Lower lobe of right lung (tissue), 2 donors: ENCODE results near the gene CCDC3. TPM values are rescaled to one million over a fixed set of nuclear protein-coding genes. Genes with fewer than 3 reads are reported as not detected.

Source experiments
- ATAC-seq, 2 donors: fragments of 200-7000 bp; cut with Tn5 transposase; one replicate each; pipeline ENCODE4 v1.9.1; 2020 to 2022; ENCODE audit warnings: mild to moderate bottlenecking in 2 of 2, moderate library complexity in 2 of 2
- DNase-seq: peaks from one replicate; pipeline ENCODE4 v3.0.0-alpha.2; 2020
- H3K27ac ChIP-seq: fragments of 200-600 bp; one replicate; pipeline ENCODE4 v1.8.0; 2022
- H3K27me3 ChIP-seq: fragments of 200-600 bp; one replicate; pipeline ENCODE4 v1.8.0; 2022; ENCODE audit warnings: low read depth
- H3K36me3 ChIP-seq: fragments of 200-600 bp; one replicate; pipeline ENCODE4 v1.8.0; 2022; ENCODE audit warnings: mild to moderate bottlenecking
- H3K4me1 ChIP-seq: fragments of 200-600 bp; one replicate; pipeline ENCODE4 v1.8.0; 2022
- H3K4me3 ChIP-seq: fragments of 200-600 bp; one replicate; pipeline ENCODE4 v1.8.0; 2022; ENCODE audit warnings: mild to moderate bottlenecking
- H3K9me3 ChIP-seq: fragments of 200-600 bp; one replicate; pipeline ENCODE4 v1.8.0; 2022
- intact Hi-C: fragments of 100-400 bp; cut with DNase I; formaldehyde crosslinking; loops from one replicate; pipeline ENCODE4 v1.11.0; 2022
- total RNA-seq: library from RNA; stranded (reverse); fragmentation: NEBNext Ultra II Directional; extraction: Animal tissue kit (Norgen Biotek cat#: 25700); gene quantifications from one replicate; pipeline ENCODE4 v1.2.1, GENCODE V29; 2021
- TF ChIP-seq, protein P1 (sequence below): fragments of 200-600 bp; IDR thresholded peaks from one replicate; pipeline ENCODE4 v1.8.0; 2022; ENCODE audit warnings: antibody characterized with exemption, mild to moderate bottlenecking
- donor health status: DM: no; HTN: yes; CAD: no; lungs with severe emphysema.

CCDC3 gene
- total RNA-seq, 1 donor from 2014 or later = 10.5 TPM

DNA sequence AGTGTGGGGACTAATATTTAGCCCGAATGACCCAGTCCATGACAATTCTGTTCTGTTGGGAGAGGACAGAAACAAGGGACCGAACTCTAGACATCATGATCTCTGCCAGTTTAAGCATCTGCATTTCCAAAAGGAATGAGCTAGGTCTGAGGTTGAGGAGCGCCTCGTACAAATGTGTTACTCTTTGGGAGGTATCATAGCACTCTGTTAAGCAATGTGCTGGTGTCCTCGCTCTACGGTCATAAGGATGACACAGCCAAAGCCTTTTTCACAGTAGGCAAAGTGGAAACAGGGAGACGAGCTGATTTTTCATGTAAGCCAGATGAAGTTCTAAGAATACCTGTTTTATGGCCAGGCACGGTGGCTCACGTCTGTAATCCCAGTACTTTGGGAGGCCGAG lies 15.4 kb upstream of the CCDC3 start:
- no peak overlapping the region for H3K4me3 ChIP-seq
- H3K27me3 ChIP-seq = no peaks in the 10 kb centered on the region
- TF ChIP-seq, protein P1, sequence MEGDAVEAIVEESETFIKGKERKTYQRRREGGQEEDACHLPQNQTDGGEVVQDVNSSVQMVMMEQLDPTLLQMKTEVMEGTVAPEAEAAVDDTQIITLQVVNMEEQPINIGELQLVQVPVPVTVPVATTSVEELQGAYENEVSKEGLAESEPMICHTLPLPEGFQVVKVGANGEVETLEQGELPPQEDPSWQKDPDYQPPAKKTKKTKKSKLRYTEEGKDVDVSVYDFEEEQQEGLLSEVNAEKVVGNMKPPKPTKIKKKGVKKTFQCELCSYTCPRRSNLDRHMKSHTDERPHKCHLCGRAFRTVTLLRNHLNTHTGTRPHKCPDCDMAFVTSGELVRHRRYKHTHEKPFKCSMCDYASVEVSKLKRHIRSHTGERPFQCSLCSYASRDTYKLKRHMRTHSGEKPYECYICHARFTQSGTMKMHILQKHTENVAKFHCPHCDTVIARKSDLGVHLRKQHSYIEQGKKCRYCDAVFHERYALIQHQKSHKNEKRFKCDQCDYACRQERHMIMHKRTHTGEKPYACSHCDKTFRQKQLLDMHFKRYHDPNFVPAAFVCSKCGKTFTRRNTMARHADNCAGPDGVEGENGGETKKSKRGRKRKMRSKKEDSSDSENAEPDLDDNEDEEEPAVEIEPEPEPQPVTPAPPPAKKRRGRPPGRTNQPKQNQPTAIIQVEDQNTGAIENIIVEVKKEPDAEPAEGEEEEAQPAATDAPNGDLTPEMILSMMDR = no peak
- H3K4me1 ChIP-seq = no peaks in the 10 kb centered on the region
- no peaks in the 10 kb centered on the region for H3K36me3 ChIP-seq
- H3K9me3 ChIP-seq = no peaks in the 10 kb centered on the region
- DNase-seq = no peak
- intact Hi-C loops = no loop called here
- ATAC-seq = no peak
- H3K27ac ChIP-seq = no peak overlapping the region

DNA sequence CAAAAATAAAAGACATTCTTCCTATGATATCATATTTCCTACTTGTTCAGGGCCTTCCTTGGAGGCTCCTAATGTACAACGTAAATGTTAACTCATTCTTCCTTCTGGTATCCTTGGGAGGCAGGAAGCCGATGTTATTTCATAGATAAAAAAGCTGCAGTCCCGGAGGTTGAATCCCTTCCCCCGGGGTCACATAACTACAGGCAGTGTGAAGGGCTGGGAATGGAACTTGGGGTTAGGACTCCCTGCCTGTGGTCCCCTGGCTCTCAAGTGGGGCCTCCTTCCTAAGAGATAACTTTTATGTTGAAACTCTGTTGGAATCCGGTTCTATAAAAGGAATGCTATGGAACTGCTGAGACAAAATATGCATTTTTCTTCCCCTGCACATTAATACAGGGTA lies 14.9 kb upstream of the CCDC3 start:
- intact Hi-C loops = no loop called here
- no peak for DNase-seq

DNA sequence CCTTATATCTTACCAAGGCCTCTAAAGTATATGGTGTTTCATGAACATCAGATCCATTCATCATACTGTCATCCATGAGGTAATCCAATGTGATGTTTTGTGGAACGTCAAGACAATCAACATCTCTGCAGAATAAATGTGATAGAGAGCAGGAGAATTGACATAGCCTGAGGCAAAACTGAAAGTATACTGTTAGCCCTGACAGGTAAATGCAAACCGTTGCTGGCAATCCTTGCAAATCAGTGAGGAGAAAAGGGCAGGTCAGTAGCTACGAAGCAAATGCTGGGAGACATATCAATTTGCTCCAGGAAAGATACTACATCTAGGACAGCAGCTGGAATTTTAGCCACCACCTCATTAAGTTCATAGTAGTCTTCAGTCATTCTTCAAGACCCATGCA lies 4.5 kb upstream of the CCDC3 start:
- H3K27ac ChIP-seq = no peak overlapping the region
- DNase-seq (no peak), ATAC-seq (no peak)
- H3K4me1 ChIP-seq = no peaks in the 10 kb centered on the region
- H3K9me3 ChIP-seq = no peaks in the 10 kb centered on the region
- no peak overlapping the region for H3K4me3 ChIP-seq
- H3K27me3 ChIP-seq = peaks cover 32% of the 10 kb centered on the region
- intact Hi-C loops = no loop called here
- no peaks in the 10 kb centered on the region for H3K36me3 ChIP-seq
- TF ChIP-seq, protein P1 = no peak

More for the DNA sequence above, 14.9 kb upstream of the CCDC3 start:
- Histone ChIP-seq H3K27ac (no peak overlapping the region), H3K4me1 (no peaks in the 10 kb centered on the region), H3K27me3 (no peaks in the 10 kb centered on the region), H3K9me3 (no peaks in the 10 kb centered on the region), H3K4me3 (no peak overlapping the region), H3K36me3 (no peaks in the 10 kb centered on the region)
- ATAC-seq = no peak
- TF ChIP-seq, protein P1 = no peak

DNA sequence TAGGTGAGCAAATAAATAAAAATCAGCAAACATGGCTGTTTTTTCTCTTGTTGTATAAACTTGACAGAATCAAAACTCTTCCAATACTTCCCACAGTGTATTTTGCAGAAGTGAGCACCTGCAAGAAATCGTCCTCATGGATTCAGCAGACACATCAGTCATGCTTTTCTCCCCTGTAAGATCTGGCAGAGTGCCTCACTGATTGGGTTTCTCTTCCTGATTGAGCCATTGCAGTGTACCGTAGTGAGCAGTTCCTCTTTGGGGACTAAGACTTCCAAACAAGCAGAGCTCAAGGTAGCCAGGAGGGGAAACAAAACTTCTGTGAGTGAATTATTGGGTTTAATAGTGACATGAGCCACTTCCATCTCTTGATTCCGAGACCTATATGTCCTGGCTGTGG lies 2.2 kb upstream of the CCDC3 start:
- H3K27me3 ChIP-seq = peaks cover 40% of the 10 kb centered on the region
- no peaks in the 10 kb centered on the region for H3K9me3 ChIP-seq
- intact Hi-C loops = no loop called here
- H3K36me3 ChIP-seq = no peaks in the 10 kb centered on the region
- TF ChIP-seq, protein P1 = no peak
- no peak for DNase-seq
- no peak overlapping the region for H3K27ac ChIP-seq
- no peak overlapping the region for H3K4me3 ChIP-seq
- no peak for ATAC-seq
- H3K4me1 ChIP-seq = no peaks in the 10 kb centered on the region

DNA sequence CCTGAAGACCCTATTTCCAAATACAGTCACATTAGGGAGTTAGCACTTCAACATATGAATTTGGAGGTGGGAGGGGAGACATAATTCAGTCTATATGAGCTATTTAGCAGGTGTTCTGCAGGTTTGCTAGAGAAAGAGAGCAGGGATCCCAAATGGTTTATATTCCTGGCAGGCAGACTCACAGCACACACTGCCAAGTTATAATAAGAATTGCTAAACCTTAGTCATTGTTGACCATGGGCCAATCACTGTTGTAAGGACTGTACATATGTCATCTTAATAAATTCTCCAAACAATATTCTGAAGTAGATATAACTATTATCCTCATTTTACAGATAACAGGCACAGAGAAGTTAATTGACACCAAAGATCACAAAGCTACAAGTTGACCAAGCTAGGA lies 1.5 kb upstream of the CCDC3 start:
- intact Hi-C loops = no loop called here
- no peaks in the 10 kb centered on the region for H3K9me3 ChIP-seq
- TF ChIP-seq, protein P1 = no peak
- no peak overlapping the region for H3K4me3 ChIP-seq
- H3K27ac ChIP-seq = no peak overlapping the region
- DNase-seq (no peak), ATAC-seq (no peak)
- no peaks in the 10 kb centered on the region for H3K4me1 ChIP-seq
- H3K27me3 ChIP-seq = peaks cover 38% of the 10 kb centered on the region
- no peaks in the 10 kb centered on the region for H3K36me3 ChIP-seq

DNA sequence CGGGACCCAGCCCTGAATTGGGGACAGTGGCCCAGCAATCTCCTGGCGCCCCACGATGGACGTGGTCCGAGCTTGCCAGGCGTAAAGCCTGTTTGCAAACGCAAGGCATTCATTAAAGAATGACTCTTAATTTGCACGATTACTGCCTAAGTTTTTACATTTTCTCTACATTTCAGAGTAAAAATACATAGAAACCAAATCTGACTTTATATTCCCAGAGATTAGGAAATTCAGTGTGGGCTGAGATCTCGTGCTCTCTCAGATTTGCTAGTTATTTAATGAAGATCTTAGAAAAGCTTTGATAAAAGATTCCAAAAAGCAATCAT lies 337 bp upstream of the CCDC3 start:
- peak overlapping the region; percentile 50 for H3K4me3 ChIP-seq
- ATAC-seq (no peak), DNase-seq (no peak)
- H3K4me1 ChIP-seq = no peaks in the 10 kb centered on the region
- no peak overlapping the region for H3K27ac ChIP-seq
- H3K9me3 ChIP-seq = no peaks in the 10 kb centered on the region
- intact Hi-C loops = no loop called here
- peaks cover 28% of the 10 kb centered on the region for H3K27me3 ChIP-seq
- TF ChIP-seq, protein P1 = no peak
- H3K36me3 ChIP-seq = no peaks in the 10 kb centered on the region
